Glomerular visceral epithelial cell (primary cell): ENCODE data around the gene TRIM63.

ENCODE experiments used
- DNase-seq: peaks from one replicate; pipeline ENCODE4 v3.0.0-alpha.2; 2016; ENCODE audit errors: extremely low spot score

The TRIM63 gene

GRCh38 chr1:26084844-26085243 lies 17.4 kb upstream of the TRIM63 start:
- no peak for DNase-seq

- no peak for DNase-seq
These were observed 16.7 kb upstream of the TRIM63 start for GRCh38 chr1:26084091-26084561.

- no peak for DNase-seq
These were observed 15.8 kb upstream of the TRIM63 start for GRCh38 chr1:26083208-26083607.

GRCh38 chr1:26082020-26082350 lies 14.6 kb upstream of the TRIM63 start:
- no peak for DNase-seq

GRCh38 chr1:26081267-26082019 lies 14.0 kb upstream of the TRIM63 start:
- DNase-seq, result peak; percentile 42

GRCh38 chr1:26079960-26080814 lies 12.8 kb upstream of the TRIM63 start:
- DNase-seq, result no peak

- no peak for DNase-seq
These were observed 11.7 kb upstream of the TRIM63 start for GRCh38 chr1:26079178-26079563.

GRCh38 chr1:26078286-26079177 lies 11.1 kb upstream of the TRIM63 start:
- no peak for DNase-seq

- DNase-seq, result no peak
These were observed 10.1 kb upstream of the TRIM63 start for GRCh38 chr1:26077524-26077923.

GRCh38 chr1:26075421-26076144 lies 8.2 kb upstream of the TRIM63 start:
- DNase-seq, result no peak

- no peak for DNase-seq
These were observed 4.9 kb upstream of the TRIM63 start for GRCh38 chr1:26072305-26072704.

- no peak for DNase-seq
These were observed 3.5 kb upstream of the TRIM63 start for GRCh38 chr1:26070963-26071342.

GRCh38 chr1:26070296-26070962 lies 3.0 kb upstream of the TRIM63 start:
- no peak for DNase-seq

GRCh38 chr1:26069941-26070295 lies 2.5 kb upstream of the TRIM63 start:
- no peak for DNase-seq

- no peak for DNase-seq
These were observed 573 bp downstream of the TRIM63 start for GRCh38 chr1:26066857-26067256.

GRCh38 chr1:26066160-26066559 lies 1.3 kb downstream of the TRIM63 start:
- no peak for DNase-seq

- DNase-seq, result peak; percentile 17
These were observed 2.9 kb downstream of the TRIM63 start for GRCh38 chr1:26064553-26064952.

GRCh38 chr1:26060832-26061574 lies 6.4 kb downstream of the TRIM63 start:
- DNase-seq, result no peak

- DNase-seq, result no peak
These were observed 7.5 kb downstream of the TRIM63 start for GRCh38 chr1:26059906-26060305.

- no peak for DNase-seq
These were observed 9.3 kb downstream of the TRIM63 start for GRCh38 chr1:26058052-26058595.
